ENCODE measurements around the gene TKT.

- TF ChIP-seq CTCF (IDR thresholded peaks at IDR 0.05; ENCODE audit: low read depth, low read length) (no peak), POLR2A (IDR thresholded peaks at IDR 0.05; ENCODE audit: extremely low read depth, insufficient read length) (no peak)
- TF ChIP-seq, protein P1, sequence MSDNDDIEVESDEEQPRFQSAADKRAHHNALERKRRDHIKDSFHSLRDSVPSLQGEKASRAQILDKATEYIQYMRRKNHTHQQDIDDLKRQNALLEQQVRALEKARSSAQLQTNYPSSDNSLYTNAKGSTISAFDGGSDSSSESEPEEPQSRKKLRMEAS (IDR thresholded peaks at IDR 0.05; ENCODE audit: low read depth, low read length) = no peak
These were observed 56.8 kb downstream of the TKT start for GRCh38 chr3:53198996-53199395.
